IMR-90 (cell line): ENCODE data around the gene KIAA0408. TPM values are rescaled to one million over a fixed set of nuclear protein-coding genes. Genes with fewer than 3 reads are reported as not detected.

Experiments
- ATAC-seq: fragments of 200-7000 bp; cut with Tn5 transposase; 2 replicates; pipeline ENCODE4 v1.9.1; 2020; ENCODE audit warnings: low read depth, mild to moderate bottlenecking, moderate library complexity
- BruUV-seq: library from RNA; stranded (reverse); fragments of 400-500 nt; replicated peaks from 2 replicates; lab custom pipeline; 2021; lab: Mats Ljungman, UMichigan
- CTCF ChIA-PET: fragments of 300-600 bp; formaldehyde crosslinking; extraction: SDS; loops from one replicate; lab custom pipeline; 2021; ENCODE audit warnings: antibody characterized with exemption; lab: Yijun Ruan, JAX
- POLR2A ChIA-PET: fragments of 300-600 bp; sonication (Branson Sonifier 250); formaldehyde crosslinking; loops from one replicate; lab custom pipeline; 2022; ENCODE audit warnings: antibody characterized with exemption; ENCODE audit not compliant: unreplicated experiment; lab: Charles Lee
- DNase-seq: peaks from one replicate; pipeline ENCODE4 v3.0.0; 2013
- H2AFZ ChIP-seq: replicated peaks from 2 replicates; pipeline ENCODE3; 2013; ENCODE audit warnings: low read length, mild to moderate bottlenecking; ENCODE audit not compliant: poor library complexity
- H2AK5ac ChIP-seq: 2 replicates; pipeline ENCODE4 v1.6.1; 2013; ENCODE audit warnings: low read depth, low read length, inconsistent platforms
- H2AK9ac ChIP-seq: replicated peaks from 2 replicates; pipeline ENCODE3; 2013; ENCODE audit warnings: mild to moderate bottlenecking, low read depth, low read length, moderate library complexity; ENCODE audit not compliant: poor library complexity
- H2BK120ac ChIP-seq: 2 replicates; pipeline ENCODE4 v1.6.1; 2013; ENCODE audit warnings: low read depth, low read length, inconsistent platforms
- H2BK15ac ChIP-seq: 3 replicates; pipeline ENCODE4 v1.6.1; 2013; ENCODE audit warnings: low read depth, low read length, inconsistent platforms
- H2BK20ac ChIP-seq: 2 replicates; pipeline ENCODE4 v1.6.1; 2013; ENCODE audit warnings: low read depth, mild to moderate bottlenecking, inconsistent platforms, low read length, moderate library complexity
- H2BK5ac ChIP-seq: 2 replicates; pipeline ENCODE4 v1.6.1; 2013; ENCODE audit warnings: mild to moderate bottlenecking, low read depth, low read length, inconsistent platforms; ENCODE audit not compliant: poor library complexity, severe bottlenecking
- H3K14ac ChIP-seq: replicated peaks from 2 replicates; pipeline ENCODE4 v1.6.1; 2013; ENCODE audit warnings: low read depth, low read length, inconsistent platforms
- H3K18ac ChIP-seq: 2 replicates; pipeline ENCODE4 v1.6.1; 2013; ENCODE audit warnings: low read depth, low read length, control low read depth
- H3K23ac ChIP-seq: 2 replicates; pipeline ENCODE4 v1.6.1; 2013; ENCODE audit warnings: low read depth, low read length, inconsistent platforms
- H3K27ac ChIP-seq: 2 replicates; pipeline ENCODE4 v1.5.1; 2013; ENCODE audit warnings: mild to moderate bottlenecking, control low read depth, low read length; ENCODE audit not compliant: insufficient read depth
- H3K27me3 ChIP-seq: 2 replicates; pipeline ENCODE4 v1.6.1; 2013; ENCODE audit warnings: low read length; ENCODE audit not compliant: control insufficient read depth, insufficient read depth
- H3K36me3 ChIP-seq: 2 replicates; pipeline ENCODE4 v1.6.1; 2013; ENCODE audit warnings: low read length, mixed read lengths; ENCODE audit not compliant: control insufficient read depth, insufficient read depth
- H3K4ac ChIP-seq: 2 replicates; pipeline ENCODE4 v1.6.1; 2013; ENCODE audit warnings: low read depth, low read length, inconsistent platforms
- H3K4me1 ChIP-seq: 2 replicates; pipeline ENCODE4 v1.6.1; 2013; ENCODE audit warnings: low read length, mixed read lengths; ENCODE audit not compliant: control insufficient read depth, insufficient read depth
- H3K4me2 ChIP-seq: 2 replicates; pipeline ENCODE4 v1.6.1; 2013; ENCODE audit warnings: low read depth, mild to moderate bottlenecking, control low read depth, low read length, moderate library complexity
- H3K4me3 ChIP-seq: 2 replicates; pipeline ENCODE4 v1.5.1; 2013; ENCODE audit warnings: low read depth, mild to moderate bottlenecking, control low read depth, low read length, moderate library complexity; ENCODE audit not compliant: insufficient read depth
- H3K56ac ChIP-seq: 2 replicates; pipeline ENCODE4 v1.6.1; 2013; ENCODE audit warnings: low read length, inconsistent platforms; ENCODE audit not compliant: insufficient read depth; ENCODE audit errors: extremely low read depth
- H3K79me1 ChIP-seq, 2 experiments: 2 replicates each; pipeline ENCODE4 v1.6.1; 2013; ENCODE audit warnings: low read length in 2 of 2, inconsistent platforms in 1 of 2, low read depth in 1 of 2
- H3K9ac ChIP-seq: 2 replicates; pipeline ENCODE4 v1.6.1; 2013; ENCODE audit warnings: low read depth, low read length, control low read depth
- H3K9me1 ChIP-seq: 2 replicates; pipeline ENCODE4 v1.6.1; 2013; ENCODE audit warnings: low read length, inconsistent platforms; ENCODE audit not compliant: insufficient read depth
- H3K9me3 ChIP-seq: 2 replicates; pipeline ENCODE4 v1.6.1; 2013; ENCODE audit warnings: low read length; ENCODE audit not compliant: control insufficient read depth, insufficient read depth
- H4K20me1 ChIP-seq: 2 replicates; pipeline ENCODE4 v1.6.1; 2013; ENCODE audit warnings: low read length, inconsistent platforms; ENCODE audit not compliant: insufficient read depth
- H4K5ac ChIP-seq: 2 replicates; pipeline ENCODE4 v1.6.1; 2013; ENCODE audit warnings: mild to moderate bottlenecking, low read depth, low read length, control low read depth
- H4K8ac ChIP-seq, 2 experiments: 2 replicates each; pipeline ENCODE4 v1.6.1; 2013; ENCODE audit warnings: low read depth in 2 of 2, low read length in 2 of 2, control low read depth in 1 of 2, inconsistent platforms in 1 of 2
- H4K91ac ChIP-seq: 2 replicates; pipeline ENCODE4 v1.6.1; 2013; ENCODE audit warnings: low read depth, low read length, inconsistent platforms; ENCODE audit not compliant: insufficient read depth
- BHLHE40 ChIP-seq: fragments of 150-350 bp; IDR thresholded peaks from 2 replicates; pipeline ENCODE4 v1.6.1; 2016; ENCODE audit warnings: mild to moderate bottlenecking, low read depth, low read length
- CEBPB ChIP-seq: IDR thresholded peaks from 2 replicates; pipeline ENCODE4 v1.6.1; 2012; ENCODE audit warnings: low read depth, low read length, improper control_type of control experiment
- CHD1 ChIP-seq: IDR thresholded peaks from 2 replicates; pipeline ENCODE4 v1.6.1; 2012; ENCODE audit warnings: low read depth, low read length, improper control_type of control experiment
- FOS ChIP-seq: fragments of 150-350 bp; IDR thresholded peaks from 2 replicates; pipeline ENCODE4 v1.6.1; 2016; ENCODE audit warnings: low read depth, low read length
- MAFK ChIP-seq: IDR thresholded peaks from 2 replicates; pipeline ENCODE4 v1.6.1; 2012; ENCODE audit warnings: low read depth, low read length, improper control_type of control experiment
- MAZ ChIP-seq: IDR thresholded peaks from 2 replicates; pipeline ENCODE4 v1.6.1; 2012; ENCODE audit warnings: low read depth, mild to moderate bottlenecking, low read length, improper control_type of control experiment, moderate library complexity, borderline replicate concordance
- MXI1 ChIP-seq: IDR thresholded peaks from 2 replicates; pipeline ENCODE4 v1.6.1; 2012; ENCODE audit warnings: low read depth, mild to moderate bottlenecking, low read length, moderate library complexity, borderline replicate concordance
- NFE2L2 ChIP-seq: fragments of 150-350 bp; IDR thresholded peaks from 2 replicates; pipeline ENCODE4 v1.6.1; 2016; ENCODE audit warnings: low read depth, mild to moderate bottlenecking, low read length
- POLR2A ChIP-seq: IDR thresholded peaks from 2 replicates; pipeline ENCODE4 v1.6.1; 2012; ENCODE audit warnings: mild to moderate bottlenecking, low read depth, low read length
- RAD21 ChIP-seq: IDR thresholded peaks from 2 replicates; pipeline ENCODE4 v1.6.1; 2012; ENCODE audit warnings: low read length, improper control_type of control experiment
- RCOR1 ChIP-seq: IDR thresholded peaks from 2 replicates; pipeline ENCODE4 v1.6.1; 2012; ENCODE audit warnings: mild to moderate bottlenecking, low read length, improper control_type of control experiment; ENCODE audit not compliant: insufficient replicate concordance
- RFX5 ChIP-seq: IDR thresholded peaks from 2 replicates; pipeline ENCODE4 v1.8.0; 2012; ENCODE audit warnings: low read depth, mild to moderate bottlenecking, low read length, moderate library complexity
- SMC3 ChIP-seq: fragments of 150-350 bp; IDR thresholded peaks from 2 replicates; pipeline ENCODE4 v1.6.1; 2016; ENCODE audit warnings: low read depth, mild to moderate bottlenecking, antibody characterized with exemption, low read length, moderate library complexity
- WGBS, 2 experiments: methylation state at CpG; one replicate each; pipeline versions ENCODE4 v1.1.5 to v1.1.7; 2013; ENCODE audit warnings: missing lambda C conversion rate in 2 of 2; ENCODE audit not compliant: insufficient read length in 1 of 2; ENCODE audit errors: extremely low coverage in 2 of 2; 5-methylcytosine and 5-hydroxymethylcytosine counted together
- dilution Hi-C: fragments of 300-500 bp; cut with HindIII; formaldehyde crosslinking; loops from one replicate; pipeline ENCODE4 v1.14.3; 2018; ENCODE audit warnings: low sequenced_read_pairs; ENCODE audit not compliant: unreplicated experiment
- in situ Hi-C: fragments of 300-500 bp; cut with MboI; formaldehyde crosslinking; loops from 3 replicates; pipeline ENCODE4 v1.14.3; 2019; ENCODE audit warnings: low sequenced_read_pairs, inconsistent platforms, mixed read lengths
- intact Hi-C: fragments of 100-400 bp; cut with micrococcal nuclease; formaldehyde crosslinking; loops from 2 replicates; pipeline ENCODE4 v1.10.0; 2022
- polyA plus RNA-seq, 3 experiments: library from polyadenylated mRNA; depleted of rRNA; stranded (reverse); fragments of >200 nt; gene quantifications; 2 replicates each; pipeline ENCODE4 v1.2.3, GENCODE V29; 2012; ENCODE audit warnings: low replicate concordance in 1 of 3
- total RNA-seq: library from RNA; depleted of rRNA; stranded (reverse); fragments of >200 nt; gene quantifications from 2 replicates; pipeline ENCODE4 v1.2.3, GENCODE V29; 2012
- TF ChIP-seq, protein P1 (sequence below): conservative IDR thresholded peaks from 2 replicates; pipeline ENCODE4 v1.5.1; 2012; ENCODE audit warnings: mild to moderate bottlenecking, low read depth, low read length, improper control_type of control experiment
- TF ChIP-seq, protein P2 (sequence below): fragments of 150-350 bp; IDR thresholded peaks from 2 replicates; pipeline ENCODE4 v1.6.1; 2016; ENCODE audit warnings: low read depth, mild to moderate bottlenecking, low read length, moderate library complexity, borderline replicate concordance

The KIAA0408 gene
- total and polyA plus RNA-seq, 2 of the 4 experiments (the other 2 are of a cell fraction): 0.90 to 2.9 TPM

DNA sequence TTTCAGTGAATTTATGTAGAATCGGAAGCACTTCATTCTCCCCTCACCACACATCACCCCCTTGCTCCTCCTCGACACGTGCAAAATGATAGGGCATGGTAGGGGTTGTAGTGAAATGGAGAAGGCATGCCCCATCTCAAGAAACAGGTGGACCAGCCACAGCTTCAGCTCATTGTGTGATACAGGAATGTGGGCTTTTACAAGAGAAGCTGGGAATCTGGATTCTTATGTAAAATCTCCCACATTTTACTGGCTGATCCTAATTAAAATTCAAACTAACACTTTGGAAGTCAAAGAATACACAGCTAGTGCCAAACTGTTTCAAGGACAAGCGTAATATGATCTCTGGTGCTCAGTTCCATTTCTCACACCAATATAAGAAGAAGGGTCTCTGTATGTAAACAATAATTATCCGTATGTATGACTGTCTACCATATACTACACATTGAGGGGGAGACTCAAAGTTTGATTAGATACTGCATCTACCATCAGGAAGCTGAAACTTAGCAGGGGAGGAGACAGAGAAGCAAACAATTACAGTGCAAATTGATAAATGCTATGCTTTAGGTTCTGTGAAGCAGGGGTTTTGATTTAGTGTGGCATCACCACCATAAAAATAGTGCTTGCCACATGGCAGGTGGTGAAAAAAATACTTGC, 24.3 kb upstream of the KIAA0408 start (continued):
- no peak for TF ChIP-seq RFX5

DNA sequence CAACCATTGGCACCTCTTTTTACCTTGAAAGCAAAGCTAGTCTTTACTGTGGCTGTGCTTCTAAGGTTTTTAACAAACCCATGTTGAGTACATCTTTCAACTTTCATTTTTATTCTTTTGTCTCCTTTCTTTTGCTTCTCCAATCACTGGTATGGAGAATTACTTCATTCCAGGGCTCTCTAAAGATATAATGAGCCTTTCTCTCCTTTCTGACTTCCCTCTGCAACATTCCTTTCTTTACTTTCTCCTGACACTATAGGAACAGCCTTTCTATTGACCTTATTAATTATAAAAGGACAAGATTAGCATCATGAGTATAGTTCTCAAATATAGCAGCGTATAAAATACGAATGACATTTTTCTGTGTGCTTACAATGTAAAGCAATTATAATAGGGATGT, 23.1 kb upstream of the KIAA0408 start:
- no CpG with 5 or more reads among the region's 2 CpGs for WGBS, 2 experiments
- TF ChIP-seq NFE2L2 (no peak), MXI1 (no peak), MAZ (no peak), BHLHE40 (no peak), POLR2A (no peak), CEBPB (no peak), MAFK (no peak), RFX5 (no peak), SMC3 (no peak), CHD1 (no peak), RCOR1 (no peak), RAD21 (no peak), FOS (no peak)
- TF ChIP-seq, protein P1, sequence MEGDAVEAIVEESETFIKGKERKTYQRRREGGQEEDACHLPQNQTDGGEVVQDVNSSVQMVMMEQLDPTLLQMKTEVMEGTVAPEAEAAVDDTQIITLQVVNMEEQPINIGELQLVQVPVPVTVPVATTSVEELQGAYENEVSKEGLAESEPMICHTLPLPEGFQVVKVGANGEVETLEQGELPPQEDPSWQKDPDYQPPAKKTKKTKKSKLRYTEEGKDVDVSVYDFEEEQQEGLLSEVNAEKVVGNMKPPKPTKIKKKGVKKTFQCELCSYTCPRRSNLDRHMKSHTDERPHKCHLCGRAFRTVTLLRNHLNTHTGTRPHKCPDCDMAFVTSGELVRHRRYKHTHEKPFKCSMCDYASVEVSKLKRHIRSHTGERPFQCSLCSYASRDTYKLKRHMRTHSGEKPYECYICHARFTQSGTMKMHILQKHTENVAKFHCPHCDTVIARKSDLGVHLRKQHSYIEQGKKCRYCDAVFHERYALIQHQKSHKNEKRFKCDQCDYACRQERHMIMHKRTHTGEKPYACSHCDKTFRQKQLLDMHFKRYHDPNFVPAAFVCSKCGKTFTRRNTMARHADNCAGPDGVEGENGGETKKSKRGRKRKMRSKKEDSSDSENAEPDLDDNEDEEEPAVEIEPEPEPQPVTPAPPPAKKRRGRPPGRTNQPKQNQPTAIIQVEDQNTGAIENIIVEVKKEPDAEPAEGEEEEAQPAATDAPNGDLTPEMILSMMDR: no peak
- TF ChIP-seq, protein P2, sequence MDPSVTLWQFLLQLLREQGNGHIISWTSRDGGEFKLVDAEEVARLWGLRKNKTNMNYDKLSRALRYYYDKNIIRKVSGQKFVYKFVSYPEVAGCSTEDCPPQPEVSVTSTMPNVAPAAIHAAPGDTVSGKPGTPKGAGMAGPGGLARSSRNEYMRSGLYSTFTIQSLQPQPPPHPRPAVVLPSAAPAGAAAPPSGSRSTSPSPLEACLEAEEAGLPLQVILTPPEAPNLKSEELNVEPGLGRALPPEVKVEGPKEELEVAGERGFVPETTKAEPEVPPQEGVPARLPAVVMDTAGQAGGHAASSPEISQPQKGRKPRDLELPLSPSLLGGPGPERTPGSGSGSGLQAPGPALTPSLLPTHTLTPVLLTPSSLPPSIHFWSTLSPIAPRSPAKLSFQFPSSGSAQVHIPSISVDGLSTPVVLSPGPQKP: no peak

More for the DNA sequence above, 23.1 kb upstream of the KIAA0408 start:
- BruUV-seq: no TSS peak
- Histone ChIP-seq H3K56ac (no peak overlapping the region), H3K4me2 (no peak overlapping the region), H2AK9ac (no peak overlapping the region), H3K9me3 (no peaks in the 10 kb centered on the region), H4K20me1 (no peaks in the 10 kb centered on the region), H4K8ac (no peak overlapping the region), H3K79me1 (peaks cover 0 to 3% of the 10 kb centered on the region in 2 experiments; a peak in 1 of 4 replicates), H3K27ac (no peak overlapping the region), H3K14ac (no peak overlapping the region), H2BK20ac (no peak overlapping the region), H2BK15ac (no peak overlapping the region), H3K27me3 (no peaks in the 10 kb centered on the region), H2AFZ (no peak overlapping the region), H3K36me3 (no peaks in the 10 kb centered on the region), H2BK5ac (no peak overlapping the region), H3K9ac (no peak overlapping the region), H3K4me1 (peaks cover 4% of the 10 kb centered on the region), H4K91ac (no peak overlapping the region), H3K4me3 (no peak overlapping the region), H4K5ac (no peak overlapping the region), H3K4ac (no peak overlapping the region), H3K23ac (no peak overlapping the region), H3K9me1 (peaks cover 3% of the 10 kb centered on the region; the same call in 1 of the 2 replicates), H3K18ac (no peak overlapping the region), H2AK5ac (no peak overlapping the region), H2BK120ac (no peak overlapping the region)
- ATAC-seq: no peak
- in situ Hi-C loops (no loop called here), dilution Hi-C loops (no loop called here), intact Hi-C loops (loop anchor here (5.0 kb wide), 1 partner anchor 35 kb away; the partner anchor contains the start of gene MTCL3)
- no peak for DNase-seq
- ChIA-PET CTCF (no interaction called here), POLR2A (interaction anchor here (0.6 kb wide), 1 partner anchor 12 kb away, joined by 4 read pairs; no protein-coding TSS in a partner anchor)
